WERI-Rb-1 (cell line): Measurements from ENCODE around the gene CAB39L.

Source experiments
- DNase-seq: peaks from one replicate; pipeline ENCODE4 v3.0.0-alpha.2; 2020
- H3K27ac ChIP-seq: fragments of 250-450 bp; sonication (Bioruptor Pico); 2 replicates; pipeline ENCODE4 v1.5.1; 2020; ENCODE audit warnings: mild to moderate bottlenecking, moderate library complexity
- H3K27me3 ChIP-seq: fragments of 250-450 bp; sonication (Bioruptor Pico); 2 replicates; pipeline ENCODE4 v1.5.1; 2021; ENCODE audit warnings: mild to moderate bottlenecking, low read depth, moderate library complexity; ENCODE audit not compliant: insufficient read depth, severe bottlenecking
- H3K36me3 ChIP-seq: fragments of 250-450 bp; sonication (Bioruptor Pico); 2 replicates; pipeline ENCODE4 v1.5.1; 2020; ENCODE audit warnings: mild to moderate bottlenecking, moderate library complexity
- H3K4me3 ChIP-seq: 2 replicates; pipeline ENCODE4 v1.5.1; 2011; ENCODE audit warnings: low read depth, mild to moderate bottlenecking, control low read depth, low read length
- H3K9me3 ChIP-seq: fragments of 250-450 bp; sonication (Bioruptor Pico); 2 replicates; pipeline ENCODE4 v1.5.1; 2021; ENCODE audit warnings: mild to moderate bottlenecking, moderate library complexity; ENCODE audit not compliant: severe bottlenecking
- TF ChIP-seq, protein P1 (sequence below): IDR thresholded peaks from 2 replicates; pipeline ENCODE4 v1.5.1; 2011; ENCODE audit warnings: low read depth, mild to moderate bottlenecking, control low read depth, inconsistent platforms, low read length

The CAB39L gene

DNA sequence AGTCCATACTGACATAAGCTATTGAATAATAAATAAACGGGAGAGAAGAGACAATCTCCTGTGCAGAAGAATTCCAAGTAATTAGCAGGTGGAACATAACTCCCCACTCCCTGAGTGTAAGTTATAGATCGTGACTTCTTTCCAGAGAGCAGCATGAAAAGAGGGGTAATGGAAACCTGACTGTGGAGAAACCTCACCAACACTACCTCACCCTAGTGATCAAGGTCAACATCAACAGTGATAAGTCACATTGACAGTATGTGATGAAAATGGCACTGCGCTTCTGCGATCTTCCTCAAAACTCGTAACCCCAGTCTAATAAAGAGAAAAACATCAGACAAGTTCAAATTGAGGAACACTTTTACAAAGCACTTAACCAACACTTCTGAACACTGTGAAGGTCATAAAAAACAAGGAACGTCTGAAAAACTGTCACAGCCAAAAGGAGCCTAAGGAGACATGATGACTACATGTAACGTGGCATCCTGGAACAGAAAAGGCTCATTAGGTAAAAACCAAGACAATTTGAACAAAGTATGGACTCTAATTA lies 19.8 kb downstream of the CAB39L start:
- Histone ChIP-seq H3K9me3 (no peaks in the 10 kb centered on the region), H3K27me3 (no peaks in the 10 kb centered on the region), H3K4me3 (no peak overlapping the region), H3K36me3 (no peaks in the 10 kb centered on the region), H3K27ac (no peak overlapping the region)
- no peak for DNase-seq
- TF ChIP-seq, protein P1, sequence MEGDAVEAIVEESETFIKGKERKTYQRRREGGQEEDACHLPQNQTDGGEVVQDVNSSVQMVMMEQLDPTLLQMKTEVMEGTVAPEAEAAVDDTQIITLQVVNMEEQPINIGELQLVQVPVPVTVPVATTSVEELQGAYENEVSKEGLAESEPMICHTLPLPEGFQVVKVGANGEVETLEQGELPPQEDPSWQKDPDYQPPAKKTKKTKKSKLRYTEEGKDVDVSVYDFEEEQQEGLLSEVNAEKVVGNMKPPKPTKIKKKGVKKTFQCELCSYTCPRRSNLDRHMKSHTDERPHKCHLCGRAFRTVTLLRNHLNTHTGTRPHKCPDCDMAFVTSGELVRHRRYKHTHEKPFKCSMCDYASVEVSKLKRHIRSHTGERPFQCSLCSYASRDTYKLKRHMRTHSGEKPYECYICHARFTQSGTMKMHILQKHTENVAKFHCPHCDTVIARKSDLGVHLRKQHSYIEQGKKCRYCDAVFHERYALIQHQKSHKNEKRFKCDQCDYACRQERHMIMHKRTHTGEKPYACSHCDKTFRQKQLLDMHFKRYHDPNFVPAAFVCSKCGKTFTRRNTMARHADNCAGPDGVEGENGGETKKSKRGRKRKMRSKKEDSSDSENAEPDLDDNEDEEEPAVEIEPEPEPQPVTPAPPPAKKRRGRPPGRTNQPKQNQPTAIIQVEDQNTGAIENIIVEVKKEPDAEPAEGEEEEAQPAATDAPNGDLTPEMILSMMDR: no peak

DNA sequence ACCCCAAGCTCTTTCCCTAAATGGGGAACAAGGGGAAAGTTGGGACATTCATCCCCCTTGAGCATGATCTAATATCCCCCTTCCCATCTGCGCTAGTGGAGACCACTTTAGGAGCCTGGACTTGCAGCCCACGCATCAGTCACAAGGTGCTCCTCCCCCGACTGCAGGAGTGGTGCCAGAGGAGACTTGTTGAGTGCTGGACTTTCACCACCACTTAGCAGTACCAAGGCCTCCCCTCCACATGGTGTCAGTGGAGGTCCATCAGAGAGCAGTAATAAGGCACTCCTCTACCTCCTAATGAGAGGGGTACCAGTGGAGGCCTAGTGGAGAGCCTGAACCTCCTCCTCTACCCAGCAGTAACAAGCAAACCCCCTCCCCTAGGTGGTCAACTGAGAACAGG lies 22.5 kb downstream of the CAB39L start:
- TF ChIP-seq, protein P1: peak; percentile 55
- Histone ChIP-seq H3K4me3 (no peak overlapping the region), H3K36me3 (no peaks in the 10 kb centered on the region), H3K27ac (no peak overlapping the region), H3K27me3 (no peaks in the 10 kb centered on the region), H3K9me3 (no peaks in the 10 kb centered on the region)
- peak; percentile 39 for DNase-seq

DNA sequence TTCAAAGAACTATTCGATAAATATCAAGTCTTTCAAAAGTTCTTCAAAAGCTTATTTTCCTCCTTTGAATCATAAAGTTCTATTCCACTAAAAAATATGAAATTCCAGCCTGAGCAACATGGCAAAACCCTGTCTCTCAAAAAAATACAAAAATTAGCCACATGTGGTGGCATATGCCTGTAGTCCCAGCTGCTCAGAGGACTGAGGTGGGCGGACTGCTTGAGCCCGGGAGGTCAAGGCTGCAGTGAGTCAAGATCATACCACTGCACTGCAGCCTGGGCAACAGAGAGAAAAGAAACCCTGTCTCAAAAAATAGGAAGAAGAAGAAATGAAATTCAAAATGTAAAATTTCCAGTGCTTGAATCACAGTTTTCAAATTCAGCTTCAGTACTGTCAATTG lies 24.6 kb downstream of the CAB39L start:
- Histone ChIP-seq H3K4me3 (no peak overlapping the region), H3K27ac (no peak overlapping the region), H3K36me3 (no peaks in the 10 kb centered on the region), H3K27me3 (no peaks in the 10 kb centered on the region), H3K9me3 (no peaks in the 10 kb centered on the region)
- TF ChIP-seq, protein P1: no peak
- DNase-seq: no peak

DNA sequence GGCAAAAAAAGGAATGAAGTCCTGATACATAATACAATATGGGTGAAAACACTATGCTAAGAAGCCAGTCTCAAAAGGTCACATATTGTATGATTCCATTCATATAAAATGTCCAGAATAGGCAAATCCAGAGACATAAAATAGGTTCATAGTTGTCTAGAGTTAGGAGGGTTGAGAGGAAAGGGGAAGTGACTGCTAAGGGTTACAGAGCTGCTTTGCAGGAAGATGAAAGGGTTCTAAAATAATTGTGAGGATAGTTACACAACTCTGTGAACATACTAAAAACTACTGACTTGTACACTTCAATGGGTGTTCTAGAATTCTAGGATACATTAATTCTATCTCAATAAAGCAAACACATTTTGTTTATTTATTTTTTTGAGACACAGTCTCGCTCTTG lies 25.7 kb downstream of the CAB39L start:
- H3K36me3 ChIP-seq: no peaks in the 10 kb centered on the region
- H3K4me3 ChIP-seq: no peak overlapping the region
- H3K27ac ChIP-seq: no peak overlapping the region
- no peak for DNase-seq
- TF ChIP-seq, protein P1: no peak
- no peaks in the 10 kb centered on the region for H3K9me3 ChIP-seq
- H3K27me3 ChIP-seq: no peaks in the 10 kb centered on the region

DNA sequence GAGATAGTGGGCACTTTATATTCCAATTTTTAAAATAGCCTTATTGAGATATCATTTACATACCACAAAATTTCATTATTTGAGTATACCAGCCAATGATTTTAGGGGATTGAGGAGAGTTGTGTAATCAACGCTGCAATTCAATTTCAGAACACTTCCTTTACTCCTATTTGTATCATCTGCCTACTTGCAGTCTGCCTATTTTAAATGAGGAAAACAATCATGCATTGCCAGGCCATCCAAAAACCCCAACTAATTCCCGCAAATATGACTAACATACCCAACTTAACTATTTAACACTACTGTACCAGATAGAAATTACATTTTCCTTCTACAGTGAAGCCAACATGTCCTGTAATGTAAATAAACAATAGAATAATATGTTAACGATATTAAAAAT lies 26.7 kb downstream of the CAB39L start:
- Histone ChIP-seq H3K4me3 (no peak overlapping the region), H3K9me3 (no peaks in the 10 kb centered on the region), H3K27me3 (no peaks in the 10 kb centered on the region), H3K27ac (no peak overlapping the region), H3K36me3 (no peaks in the 10 kb centered on the region)
- TF ChIP-seq, protein P1: no peak
- DNase-seq: no peak

DNA sequence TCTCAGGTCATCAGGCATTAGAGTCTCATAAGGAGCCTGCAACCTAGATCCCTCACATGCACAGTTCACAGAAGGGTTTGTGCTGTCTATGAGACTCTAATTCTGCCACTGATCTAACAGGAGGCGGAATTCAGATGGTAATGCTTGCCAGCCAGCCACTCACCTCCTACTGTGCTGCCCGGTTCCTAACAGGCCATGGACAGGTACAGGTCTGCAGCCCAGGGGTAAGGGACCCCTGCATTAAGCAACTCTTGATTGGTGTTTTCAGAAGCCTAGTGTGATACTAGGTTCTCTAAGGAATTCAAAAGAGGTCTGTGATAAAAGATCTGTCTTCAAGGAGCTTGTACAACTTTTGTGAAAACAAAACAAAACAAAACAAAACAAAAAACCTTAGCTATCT lies 31.1 kb downstream of the CAB39L start:
- no peaks in the 10 kb centered on the region for H3K36me3 ChIP-seq
- no peaks in the 10 kb centered on the region for H3K9me3 ChIP-seq
- no peak overlapping the region for H3K27ac ChIP-seq
- no peak for DNase-seq
- no peak overlapping the region for H3K4me3 ChIP-seq
- TF ChIP-seq, protein P1: no peak
- no peaks in the 10 kb centered on the region for H3K27me3 ChIP-seq
